GM18909 (cell line): ENCODE measurements around the gene CDADC1.

Source experiments
- ATAC-seq: cut with Tn5 transposase; IDR thresholded peaks from one replicate; pipeline ENCODE4 v1.9.1; 2021; ENCODE audit warnings: mild to moderate bottlenecking; ENCODE audit not compliant: unreplicated experiment, poor library complexity

CDADC1 gene

GRCh38 chr13:49235856-49236431 is 11.8 kb upstream of the CDADC1 start:
- ATAC-seq = no peak

- no peak for ATAC-seq
Observed at GRCh38 chr13:49238621-49239020, 9.1 kb upstream of the CDADC1 start.

GRCh38 chr13:49240017-49240416 is 7.7 kb upstream of the CDADC1 start:
- ATAC-seq = no peak

DNA sequence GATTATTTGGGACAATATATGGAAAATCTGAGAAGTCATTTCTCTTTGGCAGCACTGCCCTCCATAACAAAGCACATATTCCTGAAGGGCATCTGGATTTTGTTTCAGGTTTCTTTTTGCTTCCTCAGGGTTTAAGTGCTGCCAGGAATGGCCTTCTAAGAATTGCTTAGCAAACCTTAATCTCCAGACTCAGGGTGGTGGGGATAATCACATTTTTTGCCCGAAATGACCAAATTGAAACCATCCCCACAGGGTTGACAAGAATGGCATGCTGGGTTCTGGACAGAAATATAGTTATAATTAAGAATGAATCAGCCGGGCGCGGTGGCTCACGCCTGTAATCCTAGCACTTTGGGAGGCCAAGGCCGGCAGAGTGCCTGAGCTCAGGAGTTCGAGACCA is 6.4 kb upstream of the CDADC1 start:
- ATAC-seq = no peak

- no peak for ATAC-seq
Observed at GRCh38 chr13:49245101-49245500, 2.6 kb upstream of the CDADC1 start.

DNA sequence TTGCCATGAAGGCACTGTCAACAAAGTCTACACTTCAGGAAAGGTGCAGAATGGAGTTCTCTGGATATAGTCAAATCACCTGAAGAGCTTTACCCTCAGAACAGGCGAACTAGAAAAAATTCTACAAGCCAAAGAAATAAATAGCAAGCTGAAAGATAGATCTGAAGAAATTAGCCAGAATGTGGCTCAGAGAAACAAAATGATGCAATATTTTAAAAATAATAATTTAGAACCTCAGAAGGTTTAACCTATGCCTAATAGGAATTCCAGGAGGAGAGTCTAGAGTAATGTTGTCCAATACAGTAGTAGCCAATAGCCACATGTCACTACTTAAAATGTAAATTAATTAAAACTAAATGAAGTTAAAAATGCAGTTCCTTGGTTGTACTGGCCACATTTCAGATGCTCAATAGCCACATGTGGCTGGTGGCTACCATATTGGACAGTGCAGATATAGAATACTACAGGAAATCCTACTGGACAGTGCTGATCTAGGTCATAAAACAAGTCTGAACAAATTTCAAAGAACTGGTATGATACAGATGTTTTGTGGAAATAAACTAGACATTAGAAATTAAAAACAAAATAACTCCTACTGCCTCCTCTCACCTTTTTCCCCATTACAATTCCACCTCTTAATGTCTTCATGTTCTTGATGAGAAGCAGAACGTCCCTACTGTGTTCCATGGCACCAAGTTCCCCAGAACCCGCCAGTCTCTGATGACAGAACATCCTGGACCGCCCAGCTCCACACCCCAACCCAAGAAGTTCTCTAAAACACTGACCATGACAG is 679 bp upstream of the CDADC1 start:
- ATAC-seq = peak; percentile 44

- ATAC-seq = peak; percentile 4
Observed at GRCh38 chr13:49248622-49249002, 887 bp downstream of the CDADC1 start.

DNA sequence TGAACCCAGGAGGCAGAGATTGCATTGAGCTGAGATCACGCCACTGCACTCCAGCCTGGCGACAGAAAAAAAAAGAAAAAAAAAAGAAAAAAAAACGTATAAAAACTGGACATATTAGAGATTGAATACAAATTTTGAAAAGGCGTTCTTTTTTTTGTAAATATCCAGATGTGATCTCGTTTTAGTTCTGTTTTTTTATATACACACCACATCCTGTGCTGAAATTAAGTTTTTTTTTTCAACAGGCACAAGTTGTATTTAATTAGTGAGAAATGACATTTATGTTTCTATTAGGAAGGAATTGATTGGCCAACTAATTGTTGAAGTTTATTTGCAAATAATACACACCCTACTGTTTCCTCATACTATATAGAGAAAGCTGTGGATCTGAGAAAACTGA is 3.6 kb downstream of the CDADC1 start:
- ATAC-seq = no peak

DNA sequence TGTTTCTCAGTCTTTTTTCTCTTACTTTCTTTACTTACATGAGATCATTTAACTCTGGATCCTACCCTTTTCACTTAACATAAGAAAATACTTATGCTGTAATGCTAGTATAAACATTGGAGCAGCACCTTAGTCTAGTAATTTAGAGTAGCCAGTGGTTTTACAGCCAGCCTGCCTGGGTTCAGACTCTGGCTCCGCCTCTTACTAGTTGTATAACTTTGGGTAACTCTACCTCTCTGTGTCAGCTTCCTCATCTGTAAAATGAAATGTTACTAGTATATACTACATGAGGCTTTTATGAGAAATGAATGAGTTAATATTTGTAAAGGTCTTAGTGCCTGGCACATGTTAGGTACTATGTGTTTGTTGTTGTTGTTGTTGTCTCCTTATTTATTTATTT is 5.6 kb downstream of the CDADC1 start:
- no peak for ATAC-seq

GRCh38 chr13:49254007-49254406 is 6.3 kb downstream of the CDADC1 start:
- ATAC-seq = no peak

- ATAC-seq = no peak
Observed at GRCh38 chr13:49256841-49257240, 9.1 kb downstream of the CDADC1 start.

GRCh38 chr13:49258089-49258796 is 10.5 kb downstream of the CDADC1 start:
- ATAC-seq = no peak

DNA sequence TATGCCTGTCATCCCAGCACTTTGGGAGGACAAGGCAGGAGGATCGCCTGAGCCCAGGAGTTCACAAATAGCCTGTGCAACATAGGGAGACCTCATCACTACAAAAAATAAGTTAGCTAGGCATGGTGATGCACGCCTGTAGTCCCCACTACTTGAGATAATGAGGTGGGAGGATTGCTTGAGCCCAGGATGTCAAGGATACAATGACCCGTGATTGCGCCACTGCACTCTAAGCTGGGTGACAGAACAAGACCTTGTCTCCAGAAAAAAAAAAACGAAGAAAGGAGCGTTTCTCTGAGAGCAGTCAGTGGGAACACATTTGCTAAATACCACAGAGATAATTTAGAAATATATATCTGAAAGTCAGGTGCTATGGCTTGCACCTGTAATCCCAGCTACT is 11.9 kb downstream of the CDADC1 start:
- no peak for ATAC-seq

- ATAC-seq = no peak
Observed at GRCh38 chr13:49262634-49263033, 14.9 kb downstream of the CDADC1 start.

DNA sequence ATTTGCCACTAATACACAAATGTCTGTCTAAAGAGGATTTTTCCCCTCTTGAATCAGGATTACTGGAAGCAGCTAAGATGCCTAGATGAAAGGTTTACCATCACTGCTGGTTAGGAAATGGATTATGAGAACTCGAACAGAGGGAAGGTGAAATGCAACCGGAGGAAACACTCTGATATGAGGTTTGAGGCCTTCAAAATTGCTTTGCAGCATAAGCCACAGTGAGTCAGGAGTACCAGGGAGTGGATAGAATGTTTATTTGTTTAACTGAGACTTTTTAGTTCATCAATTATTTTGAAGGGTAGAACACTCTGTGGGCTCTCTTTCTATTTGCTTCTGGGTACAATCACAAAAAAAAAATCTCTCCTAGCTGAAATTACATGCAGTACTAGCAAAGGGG is 18.1 kb downstream of the CDADC1 start:
- no peak for ATAC-seq

DNA sequence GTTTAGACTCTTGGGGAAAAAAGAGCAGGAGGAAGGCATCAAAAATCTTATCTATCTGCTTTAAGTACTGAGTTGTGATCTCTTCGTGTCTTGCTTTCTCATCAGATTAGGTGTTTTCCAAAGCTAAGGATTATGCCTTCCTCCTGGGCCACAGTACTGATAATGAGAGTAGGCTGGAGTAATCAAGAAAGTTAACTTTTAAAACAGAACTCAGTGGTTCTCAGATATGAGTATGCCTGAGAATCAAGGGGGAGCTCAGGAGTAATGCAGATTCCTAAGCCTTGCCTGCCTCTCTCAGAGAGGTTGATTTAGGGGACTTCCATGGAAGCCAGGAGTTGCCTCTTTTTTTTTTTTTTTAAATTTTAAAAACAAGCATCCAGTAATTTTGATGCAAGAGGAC is 23.5 kb downstream of the CDADC1 start:
- no peak for ATAC-seq

DNA sequence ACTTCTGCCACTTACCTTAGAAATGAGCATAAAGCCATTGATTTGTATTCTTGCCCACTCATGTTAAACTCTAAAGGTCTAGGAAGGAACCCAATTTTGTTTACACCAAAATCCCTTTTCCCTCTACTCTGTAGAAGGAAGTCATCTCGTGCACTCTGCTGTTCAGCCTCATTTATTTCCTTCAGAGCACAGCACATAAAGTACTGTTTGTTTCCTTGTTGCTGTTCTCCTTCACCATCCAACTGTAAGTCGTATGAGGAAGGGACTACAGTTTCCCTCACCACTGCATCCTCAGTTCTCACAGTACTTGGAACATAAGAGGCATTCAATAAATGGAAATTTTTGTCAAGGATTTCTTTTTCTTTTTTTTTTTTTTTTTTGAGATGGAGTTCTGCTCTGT is 24.6 kb downstream of the CDADC1 start:
- no peak for ATAC-seq

- ATAC-seq = no peak
Observed at GRCh38 chr13:49278211-49278610, 30.5 kb downstream of the CDADC1 start.

DNA sequence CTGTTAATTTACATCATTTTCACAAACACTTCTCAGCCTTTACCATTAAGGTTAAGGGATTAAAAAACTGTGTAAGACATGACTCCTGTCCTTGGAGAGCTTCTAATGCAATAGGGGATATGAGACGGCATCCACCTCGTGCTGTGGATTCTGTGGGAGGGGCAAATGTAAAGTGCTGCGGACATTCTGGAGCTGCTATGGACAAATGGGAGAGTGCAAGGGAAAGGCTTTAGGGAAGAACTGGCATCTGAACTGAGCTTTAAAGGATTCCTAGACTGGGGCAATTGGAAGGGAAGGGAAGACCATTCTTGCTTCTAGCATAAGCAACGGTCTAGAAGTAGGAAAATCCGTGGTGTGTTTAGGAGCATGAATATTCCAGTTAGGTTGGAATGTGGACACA is 31.4 kb downstream of the CDADC1 start:
- ATAC-seq = no peak

- ATAC-seq = no peak
Observed at GRCh38 chr13:49279885-49280284, 32.2 kb downstream of the CDADC1 start.

GRCh38 chr13:49287995-49288394 is 40.3 kb downstream of the CDADC1 start:
- no peak for ATAC-seq

DNA sequence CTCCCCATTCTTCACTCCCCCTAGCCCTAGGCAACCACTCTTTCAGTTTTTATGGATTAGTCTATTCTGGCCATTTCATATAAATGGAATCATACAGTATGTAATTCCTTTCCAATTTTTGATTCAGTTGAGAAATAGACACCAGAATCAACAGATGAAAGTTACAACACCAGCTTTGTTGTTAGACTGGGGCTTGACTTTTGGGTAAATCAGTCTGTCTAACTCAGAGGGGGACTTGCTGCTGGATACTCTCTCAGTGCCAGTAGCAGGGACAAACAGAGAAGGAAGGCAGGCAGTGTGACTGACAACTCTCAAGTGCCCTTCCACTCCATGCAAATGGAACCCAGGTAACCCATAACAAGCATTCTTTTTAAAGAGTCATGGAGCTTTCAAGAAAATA is 40.7 kb downstream of the CDADC1 start:
- no peak for ATAC-seq
